K562 (cell line): Measurements from ENCODE around the gene SAE1. TPM values are rescaled to one million over a fixed set of nuclear protein-coding genes. Genes with fewer than 3 reads are reported as not detected.
A peak's percentile ranks its signal among the peaks of the same experiment; 100 is the strongest.

Source experiments
- CHAMP1 ChIP-seq: fragments of 450-650 bp; IDR thresholded peaks from 2 replicates; pipeline ENCODE4 v1.6.1; 2016; ENCODE audit warnings: mild to moderate bottlenecking
- FOS ChIP-seq: IDR thresholded peaks from 3 replicates; pipeline ENCODE4 v1.6.1; 2011; ENCODE audit not compliant: insufficient read length; ENCODE audit errors: extremely low read depth
- FOXJ2 ChIP-seq: fragments of 200-800 bp; sonication (Bioruptor generic); IDR thresholded peaks from 2 replicates; pipeline ENCODE4 v1.6.1; 2016; ENCODE audit warnings: missing genetic modification characterization, missing compliant biosample characterization
- FOXK1 ChIP-seq: sonication (generic); formaldehyde crosslinking; IDR thresholded peaks from 2 replicates; pipeline ENCODE4 v1.8.0; 2022; ENCODE audit warnings: missing genetic modification reagents, mild to moderate bottlenecking, borderline replicate concordance
- HNRNPL ChIP-seq: fragments of 200-400 bp; formaldehyde crosslinking; IDR thresholded peaks from 2 replicates; pipeline ENCODE4 v1.6.1; 2017; ENCODE audit warnings: low read depth, mild to moderate bottlenecking, low read length
- HNRNPLL ChIP-seq: fragments of 200-400 bp; formaldehyde crosslinking; IDR thresholded peaks from 2 replicates; pipeline ENCODE4 v1.6.1; 2017; ENCODE audit warnings: low read length, low read depth, mild to moderate bottlenecking; ENCODE audit not compliant: poor library complexity, severe bottlenecking
- KDM5B ChIP-seq: fragments of 200-600 bp; sonication (generic); IDR thresholded peaks from 2 replicates; pipeline ENCODE4 v1.6.1; 2012; ENCODE audit warnings: low read depth, mild to moderate bottlenecking, moderate library complexity, low read length, control low read depth, inconsistent platforms; ENCODE audit not compliant: insufficient replicate concordance
- MED1 ChIP-seq: sonication (generic); formaldehyde crosslinking; IDR thresholded peaks from 2 replicates; pipeline ENCODE4 v1.8.1; 2023; ENCODE audit warnings: missing genetic modification reagents, borderline replicate concordance
- NCOA1 ChIP-seq: fragments of 450-650 bp; IDR thresholded peaks from 2 replicates; pipeline ENCODE4 v1.6.1; 2016; ENCODE audit warnings: low read depth
- NFE2L1 ChIP-seq: fragments of 450-650 bp; IDR thresholded peaks from 2 replicates; pipeline ENCODE4 v1.6.1; 2016; ENCODE audit warnings: missing genetic modification characterization, low read depth, mild to moderate bottlenecking, missing compliant biosample characterization, moderate library complexity, borderline replicate concordance
- NFXL1 ChIP-seq: fragments of 450-650 bp; formaldehyde crosslinking; IDR thresholded peaks from 2 replicates; pipeline ENCODE4 v1.4.0; 2021; ENCODE audit warnings: mild to moderate bottlenecking
- RBM14 ChIP-seq: fragments of 200-400 bp; formaldehyde crosslinking; IDR thresholded peaks from 2 replicates; pipeline ENCODE4 v1.6.1; 2018; ENCODE audit warnings: low read depth, mild to moderate bottlenecking, low read length, moderate library complexity, borderline replicate concordance; ENCODE audit not compliant: insufficient read depth
- SAFB ChIP-seq: fragments of 200-400 bp; formaldehyde crosslinking; IDR thresholded peaks from 2 replicates; pipeline ENCODE4 v1.6.1; 2017; ENCODE audit warnings: low read depth, low read length, borderline replicate concordance
- TGIF2 ChIP-seq: sonication (generic); formaldehyde crosslinking; IDR thresholded peaks from 2 replicates; pipeline ENCODE4 v1.8.1; 2022; ENCODE audit warnings: mild to moderate bottlenecking, missing genetic modification reagents, moderate library complexity
- THRA ChIP-seq: fragments of 450-650 bp; IDR thresholded peaks from 2 replicates; pipeline ENCODE4 v1.6.1; 2017; ENCODE audit warnings: mild to moderate bottlenecking, moderate library complexity
- ZBTB7A ChIP-seq: IDR thresholded peaks from 2 replicates; pipeline ENCODE4 v1.6.1; 2011; ENCODE audit warnings: low read depth, mild to moderate bottlenecking, low read length, moderate library complexity, borderline replicate concordance; ENCODE audit not compliant: control insufficient read depth
- ZHX1 ChIP-seq: fragments of 150-350 bp; conservative IDR thresholded peaks from 2 replicates; pipeline ENCODE4 v1.6.1; 2014; ENCODE audit warnings: low read length
- ZNF133 ChIP-seq: fragments of 250-450 bp; sonication (Bioruptor Pico); IDR thresholded peaks from 2 replicates; pipeline ENCODE4 v1.4.0; 2020; ENCODE audit warnings: mild to moderate bottlenecking
- ZNF263 ChIP-seq: sonication (generic); formaldehyde crosslinking; IDR thresholded peaks from 2 replicates; pipeline ENCODE4 v1.8.0; 2022; ENCODE audit warnings: mild to moderate bottlenecking, missing genetic modification reagents, borderline replicate concordance
- ZNF445 ChIP-seq: fragments of 250-450 bp; sonication (Bioruptor Pico); IDR thresholded peaks from 2 replicates; pipeline ENCODE4 v1.4.0; 2020; ENCODE audit warnings: low read depth, mild to moderate bottlenecking, moderate library complexity
- polyA plus RNA-seq, 8 experiments: library from polyadenylated mRNA; depleted of rRNA in 4 of 8; stranded (reverse) in 5 of 8; unstranded in 3 of 8; fragments of >200 nt; fragmentation: Nextera tagmentation in 2 of 8; fragmentation: Illumina TruSeq in 1 of 8; extraction: Ambion mirVana in 2 of 8; extraction: Trizol in 1 of 8; gene quantifications; 2 replicates each; pipeline versions ENCODE4 v1.2.1 to v1.2.3, GENCODE V29; 2011 to 2014; ENCODE audit warnings: inconsistent platforms in 1 of 8, missing spikeins in 1 of 8
- total RNA-seq, 7 experiments: library from RNA; depleted of rRNA in 6 of 7; stranded (reverse); fragments of >200 nt in 6 of 7; fragmentation: Illumina TruSeq in 2 of 7; extraction: Trizol in 2 of 7; gene quantifications; 2 replicates each; pipeline versions ENCODE4 v1.2.1 to v1.2.3, GENCODE V29; 2011 to 2021; ENCODE audit warnings: low replicate concordance in 1 of 7

The SAE1 gene
- total and polyA plus RNA-seq, 9 of the 15 experiments (the other 6 are each of a cell fraction or from before 2014, with no cell fraction given) = 82.8 to 299 (median 217) TPM

- TF ChIP-seq ZHX1 = no peak
- TF ChIP-seq CHAMP1 = no peak
- TF ChIP-seq THRA = no peak
- TF ChIP-seq FOXK1 (CRISPR knock-in tag) = no peak
- TF ChIP-seq NFE2L1 = no peak
- no peak for TF ChIP-seq HNRNPL
- TF ChIP-seq NFXL1 (CRISPR knock-in tag) = no peak
- TF ChIP-seq ZNF133 (CRISPR knock-in tag) = no peak
- TF ChIP-seq ZNF445 (CRISPR knock-in tag) = no peak
- peak; percentile 64 for TF ChIP-seq KDM5B
- no peak for TF ChIP-seq SAFB
- TF ChIP-seq ZNF263 (CRISPR knock-in tag) = no peak
- no peak for TF ChIP-seq FOS
- TF ChIP-seq FOXJ2 (tag) = no peak
- TF ChIP-seq HNRNPLL = no peak
- no peak for TF ChIP-seq RBM14
- peak; percentile 84; the same call in 1 of the 2 replicates for TF ChIP-seq ZBTB7A
- peak; percentile 14; the same call in 1 of the 2 replicates for TF ChIP-seq NCOA1
- no peak for TF ChIP-seq MED1 (CRISPR knock-in tag)
- no peak for TF ChIP-seq TGIF2 (CRISPR knock-in tag)
Observed at GRCh38 chr19:47231215-47232054, 100.8 kb downstream of the SAE1 start (continued).
